HFF-Myc (cell line): ENCODE data around the gene CSF1.

Experiments used
- DNase-seq: peaks from one replicate; pipeline ENCODE4 v3.0.0-alpha.2; 2011; ENCODE audit warnings: low read depth; ENCODE audit errors: extremely low read depth
- H3K4me3 ChIP-seq: replicated peaks from 2 replicates; pipeline ENCODE4 v1.5.1; 2011; ENCODE audit warnings: low read depth, mild to moderate bottlenecking, control low read depth, low read length
- CTCF ChIP-seq: IDR thresholded peaks from 2 replicates; pipeline ENCODE4 v1.5.1; 2012; ENCODE audit warnings: mild to moderate bottlenecking, low read depth, low read length, control low read depth; ENCODE audit errors: missing control alignments

CSF1 gene

GRCh38 chr1:109883248-109883955, 27.2 kb upstream of the CSF1 start:
- H3K4me3 ChIP-seq, result no peak overlapping the region
- no peak for DNase-seq
- no peak for TF ChIP-seq CTCF

- no peak for TF ChIP-seq CTCF
- DNase-seq, result no peak
- no peak overlapping the region for H3K4me3 ChIP-seq
Measured at GRCh38 chr1:109884242-109884891, 26.3 kb upstream of the CSF1 start.

GRCh38 chr1:109885589-109885988, 25.1 kb upstream of the CSF1 start:
- no peak for DNase-seq
- TF ChIP-seq CTCF, result no peak
- no peak overlapping the region for H3K4me3 ChIP-seq

GRCh38 chr1:109886827-109887226, 23.8 kb upstream of the CSF1 start:
- H3K4me3 ChIP-seq, result no peak overlapping the region
- DNase-seq, result no peak
- TF ChIP-seq CTCF, result no peak

GRCh38 chr1:109887271-109887670, 23.4 kb upstream of the CSF1 start:
- no peak for DNase-seq
- no peak overlapping the region for H3K4me3 ChIP-seq
- TF ChIP-seq CTCF, result no peak

GRCh38 chr1:109887884-109888283, 22.8 kb upstream of the CSF1 start:
- no peak for TF ChIP-seq CTCF
- H3K4me3 ChIP-seq, result no peak overlapping the region
- no peak for DNase-seq

GRCh38 chr1:109889094-109889493, 21.6 kb upstream of the CSF1 start:
- TF ChIP-seq CTCF, result no peak
- no peak overlapping the region for H3K4me3 ChIP-seq
- no peak for DNase-seq
